GM12875 (cell line): ENCODE data around the gene FLVCR2.

Experiments
- H3K4me3 ChIP-seq: one replicate; pipeline ENCODE4 v1.5.1; 2011; ENCODE audit warnings: low read depth, low read length, control low read depth
- TF ChIP-seq, protein P1 (sequence below): IDR thresholded peaks from 2 replicates; pipeline ENCODE4 v1.5.1; 2011; ENCODE audit warnings: low read depth, mild to moderate bottlenecking, control low read depth, inconsistent platforms, low read length, moderate library complexity, borderline replicate concordance; ENCODE audit not compliant: insufficient read depth

Gene FLVCR2

DNA sequence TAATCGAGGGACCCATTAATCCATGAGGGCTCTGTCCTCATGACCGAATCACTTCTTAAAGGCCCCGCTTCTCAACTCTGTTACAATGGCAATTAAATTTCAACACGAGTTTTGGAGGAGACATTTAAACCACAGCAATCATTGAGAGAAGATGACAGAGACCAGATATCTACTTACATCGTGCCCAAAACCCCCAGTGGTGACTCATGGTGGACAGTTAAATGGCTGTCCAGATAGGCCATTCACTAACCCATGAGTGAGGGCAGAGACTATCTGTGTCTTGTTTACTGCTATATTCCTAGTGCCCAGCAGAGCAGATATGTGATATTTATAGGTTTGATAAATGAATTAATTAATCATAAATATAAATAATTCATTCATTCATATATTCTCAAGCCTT, 20.0 kb upstream of the FLVCR2 start:
- TF ChIP-seq, protein P1, sequence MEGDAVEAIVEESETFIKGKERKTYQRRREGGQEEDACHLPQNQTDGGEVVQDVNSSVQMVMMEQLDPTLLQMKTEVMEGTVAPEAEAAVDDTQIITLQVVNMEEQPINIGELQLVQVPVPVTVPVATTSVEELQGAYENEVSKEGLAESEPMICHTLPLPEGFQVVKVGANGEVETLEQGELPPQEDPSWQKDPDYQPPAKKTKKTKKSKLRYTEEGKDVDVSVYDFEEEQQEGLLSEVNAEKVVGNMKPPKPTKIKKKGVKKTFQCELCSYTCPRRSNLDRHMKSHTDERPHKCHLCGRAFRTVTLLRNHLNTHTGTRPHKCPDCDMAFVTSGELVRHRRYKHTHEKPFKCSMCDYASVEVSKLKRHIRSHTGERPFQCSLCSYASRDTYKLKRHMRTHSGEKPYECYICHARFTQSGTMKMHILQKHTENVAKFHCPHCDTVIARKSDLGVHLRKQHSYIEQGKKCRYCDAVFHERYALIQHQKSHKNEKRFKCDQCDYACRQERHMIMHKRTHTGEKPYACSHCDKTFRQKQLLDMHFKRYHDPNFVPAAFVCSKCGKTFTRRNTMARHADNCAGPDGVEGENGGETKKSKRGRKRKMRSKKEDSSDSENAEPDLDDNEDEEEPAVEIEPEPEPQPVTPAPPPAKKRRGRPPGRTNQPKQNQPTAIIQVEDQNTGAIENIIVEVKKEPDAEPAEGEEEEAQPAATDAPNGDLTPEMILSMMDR: no peak

DNA sequence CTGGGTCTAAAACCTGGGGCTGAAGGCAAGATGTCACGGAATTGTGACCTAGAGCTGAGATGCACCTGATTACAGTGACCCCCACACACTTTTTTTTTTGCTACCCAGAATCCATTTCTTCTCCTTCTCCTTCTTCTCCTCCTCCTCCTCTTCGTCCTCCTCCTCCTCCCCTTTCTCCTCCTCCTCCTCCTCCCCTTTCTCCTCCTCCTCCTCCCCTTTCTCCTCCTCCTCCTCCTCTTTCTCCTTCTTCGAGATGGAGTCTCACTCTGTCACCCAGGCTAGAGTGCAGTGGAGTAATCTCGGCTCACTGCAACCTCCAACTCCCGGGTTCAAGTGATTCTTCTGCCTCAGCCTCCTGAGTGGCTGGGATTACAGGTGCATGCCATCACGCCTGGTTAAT, 19.4 kb upstream of the FLVCR2 start:
- no peak overlapping the region for H3K4me3 ChIP-seq
- TF ChIP-seq, protein P1: no peak

More for the DNA sequence above, 20.0 kb upstream of the FLVCR2 start:
- H3K4me3 ChIP-seq: no peak overlapping the region

DNA sequence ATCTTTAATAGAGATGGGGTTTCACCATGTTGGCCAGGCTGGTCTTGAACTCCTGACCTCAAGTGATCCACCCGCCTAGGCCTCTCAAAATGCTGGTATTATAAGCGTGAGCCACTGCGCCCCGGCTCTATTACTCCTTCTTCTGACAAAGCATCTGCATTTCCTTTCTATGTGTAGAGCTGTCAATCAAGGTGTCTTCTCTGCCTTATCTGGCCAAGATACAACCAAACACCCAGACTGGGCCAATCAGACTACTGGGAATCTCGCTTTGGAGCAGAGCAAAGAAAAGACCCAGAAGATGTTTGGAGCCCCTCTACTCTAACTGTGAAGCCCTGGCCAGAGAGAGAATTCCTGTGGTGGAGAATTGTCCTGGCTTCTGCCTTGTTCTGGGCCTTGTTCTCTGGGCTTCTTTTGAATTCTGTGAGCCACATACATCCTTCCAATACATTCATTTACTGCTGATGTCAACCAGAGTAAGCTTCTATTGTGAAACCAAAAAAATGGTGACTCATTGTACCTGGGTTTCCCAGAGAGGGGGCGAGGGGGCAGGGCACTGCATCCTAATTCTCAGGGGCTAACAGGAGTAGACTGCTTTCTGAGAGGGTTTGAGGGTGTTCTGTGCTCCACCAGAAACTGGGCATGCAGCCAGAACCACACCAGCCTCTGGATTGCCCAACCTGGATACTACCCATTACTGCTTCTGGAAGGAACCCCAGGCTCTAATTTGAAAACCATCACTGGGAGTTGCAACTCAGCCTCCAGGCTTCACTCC, 18.8 kb upstream of the FLVCR2 start:
- TF ChIP-seq, protein P1: no peak
- H3K4me3 ChIP-seq: no peak overlapping the region

DNA sequence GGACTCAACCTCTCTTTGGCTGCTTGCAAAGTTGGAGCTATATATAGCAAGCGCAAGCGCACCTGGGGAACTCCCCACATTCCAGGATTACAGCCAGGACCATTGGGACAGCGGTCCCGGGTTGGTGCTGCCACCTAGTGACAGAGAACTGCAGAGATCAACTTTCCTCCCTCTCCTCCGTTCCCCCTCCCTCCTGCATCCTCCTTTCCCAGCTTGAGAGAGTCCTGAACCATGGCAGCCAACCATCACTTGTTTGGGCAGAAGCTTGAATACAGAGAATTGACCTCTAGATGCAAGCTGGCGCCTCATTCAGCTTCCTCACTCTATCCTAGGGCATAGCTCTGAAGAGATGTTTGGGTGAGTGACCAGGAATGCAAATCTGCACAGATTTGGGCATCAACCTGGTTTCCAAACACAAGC, 17.4 kb upstream of the FLVCR2 start:
- TF ChIP-seq, protein P1: peak; percentile 85

DNA sequence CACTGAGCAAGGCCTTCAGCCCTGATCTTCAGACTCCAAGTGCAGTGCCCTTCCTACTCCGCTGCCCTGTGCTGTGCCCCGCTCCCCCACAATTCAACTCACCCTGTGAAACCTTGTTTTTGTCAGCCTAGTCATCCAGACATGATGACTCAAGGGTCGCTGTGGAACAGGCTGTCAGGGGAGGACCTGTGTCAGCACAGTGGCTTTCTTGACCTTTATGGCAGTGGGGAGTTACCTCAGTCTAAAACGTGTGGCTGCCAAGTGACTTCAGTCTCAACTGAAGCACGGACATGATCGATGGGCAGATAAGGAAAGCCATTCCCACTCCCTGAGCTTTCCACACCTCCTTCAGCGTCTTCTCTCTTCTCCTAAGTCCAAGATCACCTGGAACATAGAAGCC, 16.3 kb upstream of the FLVCR2 start:
- TF ChIP-seq, protein P1: no peak
- no peak overlapping the region for H3K4me3 ChIP-seq

More for the DNA sequence above, 17.4 kb upstream of the FLVCR2 start:
- H3K4me3 ChIP-seq: no peak overlapping the region

DNA sequence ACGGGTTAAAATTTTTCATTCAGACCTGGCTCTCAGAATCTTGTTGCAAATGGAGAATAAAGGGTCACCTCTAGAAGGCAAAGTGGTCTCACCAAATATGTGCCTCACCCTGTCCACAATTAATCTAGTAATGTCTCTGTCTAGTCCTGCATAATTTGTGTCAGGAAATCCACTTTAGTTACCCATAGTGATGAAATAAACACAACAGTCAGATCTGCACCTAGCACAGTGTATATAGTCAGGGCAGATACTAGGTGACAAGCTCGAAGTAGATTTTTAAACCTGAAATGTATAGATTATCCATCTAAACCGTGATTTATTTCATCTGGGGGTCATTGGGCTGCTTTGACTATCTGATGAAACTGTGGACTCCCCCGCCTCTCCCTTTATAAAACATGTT, 15.9 kb upstream of the FLVCR2 start:
- TF ChIP-seq, protein P1: no peak
- no peak overlapping the region for H3K4me3 ChIP-seq

DNA sequence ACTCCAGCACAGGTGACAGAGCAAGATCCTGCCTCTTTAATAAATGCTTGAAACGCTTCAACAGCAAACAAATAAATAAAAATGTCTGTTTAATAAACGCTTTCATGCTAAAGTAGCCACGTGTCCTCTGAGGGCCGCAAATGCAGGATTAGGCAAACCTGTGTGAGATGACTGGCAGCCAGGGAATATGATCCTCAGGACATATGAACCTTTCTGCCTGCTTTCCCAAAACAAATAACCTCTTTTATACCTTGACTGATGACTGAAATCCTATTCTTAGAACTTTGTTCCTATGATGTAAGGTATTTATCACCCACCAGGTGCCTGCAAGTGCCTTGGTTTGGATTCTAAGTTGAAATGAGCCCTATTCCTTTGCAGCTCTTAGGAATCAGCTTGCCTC, 14.5 kb upstream of the FLVCR2 start:
- TF ChIP-seq, protein P1: no peak
- no peak overlapping the region for H3K4me3 ChIP-seq
